Activated CD8-positive, alpha-beta memory T cell treated with anti-CD3 and anti-CD28 coated beads, Interleukin-2, amount 10 ng/mL, durations not matched to agents 7 days and 5 days (primary cell): ENCODE results near the gene GALK2. TPM values are rescaled to one million over a fixed set of nuclear protein-coding genes. Genes with fewer than 3 reads are reported as not detected.

ENCODE experiments used
- ATAC-seq: fragments of 150-1000 bp; cut with Tn5 transposase; one replicate; pipeline ENCODE4 v1.10.0; 2021; ENCODE audit warnings: moderate library complexity
- CTCF ChIA-PET: fragments of 350-600 bp; sonication (Branson Sonifier 250); formaldehyde crosslinking; loops from one replicate; lab custom pipeline; 2021; ENCODE audit warnings: antibody characterized with exemption; lab: Charles Lee
- DNase-seq: peaks from one replicate; pipeline ENCODE4 v3.0.0-alpha.2; 2020
- H3K27ac Mint-ChIP-seq: one replicate; pipeline ENCODE4 v1.8.0; 2021; ENCODE audit warnings: mild to moderate bottlenecking, mixed read lengths
- H3K27me3 Mint-ChIP-seq: one replicate; pipeline ENCODE4 v1.8.0; 2021; ENCODE audit warnings: mixed read lengths
- H3K36me3 Mint-ChIP-seq: one replicate; pipeline ENCODE4 v1.8.0; 2021; ENCODE audit warnings: mild to moderate bottlenecking, mixed read lengths
- H3K4me1 Mint-ChIP-seq: one replicate; pipeline ENCODE4 v1.8.0; 2021; ENCODE audit warnings: mixed read lengths
- H3K4me3 Mint-ChIP-seq: one replicate; pipeline ENCODE4 v1.8.0; 2021; ENCODE audit warnings: mild to moderate bottlenecking, moderate library complexity, mixed read lengths
- H3K9me3 Mint-ChIP-seq: one replicate; pipeline ENCODE4 v1.8.0; 2022; ENCODE audit warnings: low read depth, mixed read lengths
- total RNA-seq, 2 experiments: library from RNA; stranded (reverse); gene quantifications; one replicate each; pipeline ENCODE4 v1.2.3, GENCODE V29; 2021

GALK2 gene
- total RNA-seq, 2 experiments from 2014 or later: 27.0 to 30.9 TPM

DNA sequence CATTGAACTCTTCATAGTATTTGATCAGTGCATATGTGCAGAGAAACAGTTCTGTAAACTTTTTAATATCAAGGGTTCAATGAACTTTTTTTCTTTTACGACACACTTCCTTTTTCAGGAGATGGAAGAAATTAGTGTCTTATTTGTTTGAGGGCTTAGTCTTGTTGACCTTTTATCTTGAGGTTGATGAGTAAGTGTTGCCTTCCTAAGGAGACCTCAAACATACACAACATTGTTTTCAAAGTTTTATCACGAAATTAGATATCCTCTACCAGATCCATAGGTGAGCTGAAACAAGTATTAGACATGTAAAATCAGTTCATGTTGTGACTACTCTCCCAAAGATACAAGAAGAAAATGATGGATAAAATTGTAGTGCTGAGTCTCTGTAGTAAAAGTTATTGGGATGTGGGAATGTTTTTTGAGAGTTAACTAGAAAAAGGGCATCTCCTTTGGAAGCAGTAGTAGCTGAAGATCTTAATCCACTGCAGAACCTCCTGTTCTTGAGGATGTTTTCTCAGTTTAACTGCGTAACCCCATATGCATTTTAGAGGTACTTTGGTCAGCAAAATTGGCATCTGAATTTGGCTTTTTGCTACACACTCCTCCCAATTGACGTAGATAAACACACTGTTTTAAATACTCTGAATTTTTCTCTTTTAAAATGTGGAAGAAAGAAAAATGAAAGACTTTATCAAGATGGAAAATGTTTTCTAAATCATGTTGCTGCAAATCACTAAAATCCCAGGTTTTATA lies 116.8 kb downstream of the GALK2 start:
- Mint-ChIP-seq H3K9me3 (no peaks in the 10 kb centered on the region), H3K4me1 (peaks cover 32% of the 10 kb centered on the region), H3K27ac (peak overlapping the region; percentile 50), H3K27me3 (no peaks in the 10 kb centered on the region), H3K36me3 (peaks cover 71% of the 10 kb centered on the region), H3K4me3 (no peak overlapping the region)
- ATAC-seq (peak; percentile 36), DNase-seq (no peak)
- CTCF ChIA-PET: no interaction called here

DNA sequence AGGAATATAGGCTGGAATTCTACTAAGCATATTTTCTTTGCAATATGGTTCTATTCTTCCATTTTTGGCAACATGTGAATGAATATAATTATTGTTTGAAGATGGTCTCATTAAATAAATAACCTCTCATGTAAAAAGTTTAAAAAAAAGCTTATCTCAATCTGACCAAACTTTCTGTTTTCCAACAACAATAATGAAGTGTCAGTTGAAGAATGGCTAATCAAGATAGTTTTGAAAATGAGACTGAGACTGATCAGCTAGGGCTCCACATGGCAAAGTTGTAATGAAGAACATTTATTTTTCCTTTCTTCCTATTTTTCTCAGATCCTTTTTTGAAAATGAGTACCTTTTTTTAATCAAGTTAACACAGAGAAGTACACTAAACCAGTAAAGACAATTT lies 117.4 kb downstream of the GALK2 start:
- DNase-seq: no peak
- H3K4me3 Mint-ChIP-seq: no peak overlapping the region
- CTCF ChIA-PET: no interaction called here
- peaks cover 73% of the 10 kb centered on the region for H3K36me3 Mint-ChIP-seq
- no peaks in the 10 kb centered on the region for H3K9me3 Mint-ChIP-seq
- H3K27me3 Mint-ChIP-seq: no peaks in the 10 kb centered on the region
- H3K27ac Mint-ChIP-seq: no peak overlapping the region
- H3K4me1 Mint-ChIP-seq: peaks cover 32% of the 10 kb centered on the region
- ATAC-seq: no peak

DNA sequence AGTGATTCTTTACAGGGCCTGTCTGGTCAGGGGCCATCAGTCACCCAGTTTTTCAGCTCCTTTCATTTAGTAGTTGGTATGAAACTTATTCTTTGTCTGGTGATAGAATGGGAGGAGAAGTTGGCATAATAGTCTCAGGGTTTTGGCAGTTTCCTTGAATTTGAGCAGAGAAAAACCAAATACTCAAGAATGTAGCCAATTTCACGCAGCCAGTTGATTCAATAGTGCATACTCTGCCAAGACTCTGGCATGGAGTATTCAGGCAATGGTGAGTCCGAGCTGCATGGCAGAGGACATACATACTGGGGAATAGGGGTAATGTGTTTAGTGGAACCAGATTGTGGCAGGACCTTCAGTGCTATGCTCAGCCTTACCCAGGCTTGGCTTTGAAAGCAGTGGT lies 118.3 kb downstream of the GALK2 start:
- no peak for DNase-seq
- CTCF ChIA-PET: no interaction called here
- Mint-ChIP-seq H3K27ac (no peak overlapping the region), H3K4me3 (no peak overlapping the region), H3K9me3 (no peaks in the 10 kb centered on the region), H3K27me3 (no peaks in the 10 kb centered on the region), H3K4me1 (peaks cover 32% of the 10 kb centered on the region), H3K36me3 (peaks cover 75% of the 10 kb centered on the region)
- ATAC-seq: no peak

DNA sequence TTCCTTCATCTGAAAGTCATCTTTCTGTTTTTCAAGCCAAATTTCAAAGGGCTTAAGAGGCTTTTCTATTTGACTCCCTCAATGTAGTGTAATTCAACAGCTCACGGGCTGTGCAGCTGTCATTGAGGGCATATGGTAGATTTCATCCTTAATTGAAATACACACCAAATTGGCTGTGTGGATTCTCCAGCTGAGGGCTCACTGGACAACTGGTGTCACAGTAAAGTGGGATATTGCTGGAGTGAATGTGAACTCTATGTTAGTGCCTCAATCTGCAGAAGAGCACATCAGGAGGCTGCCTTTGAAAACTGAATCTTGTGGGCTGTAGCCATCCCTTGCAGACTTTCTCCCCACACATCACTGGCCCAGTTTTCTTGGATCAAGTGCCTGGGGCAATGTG lies 120.1 kb downstream of the GALK2 start:
- Mint-ChIP-seq H3K9me3 (no peaks in the 10 kb centered on the region), H3K36me3 (peaks cover 69% of the 10 kb centered on the region), H3K4me3 (no peak overlapping the region), H3K4me1 (peaks cover 32% of the 10 kb centered on the region), H3K27me3 (no peaks in the 10 kb centered on the region), H3K27ac (no peak overlapping the region)
- CTCF ChIA-PET: no interaction called here
- no peak for ATAC-seq
- no peak for DNase-seq

DNA sequence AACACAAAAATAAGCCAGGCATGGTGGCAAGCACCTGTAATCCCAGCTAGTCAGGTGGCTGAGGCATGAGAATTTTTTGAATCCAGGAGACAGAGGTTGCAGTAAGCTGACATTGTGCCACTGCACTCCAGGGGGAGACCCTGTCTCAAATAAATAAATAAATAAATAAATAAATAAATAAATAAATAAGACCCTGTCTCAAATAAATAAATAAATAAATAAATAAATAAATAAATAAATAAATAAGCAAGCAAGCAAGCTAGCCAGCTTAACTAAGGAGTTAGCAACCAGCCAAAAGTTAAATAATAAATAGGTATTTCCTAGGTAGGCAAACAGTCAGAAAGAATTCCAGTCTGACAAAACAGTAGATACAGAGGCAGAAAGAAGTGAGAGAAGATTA lies 123.9 kb downstream of the GALK2 start:
- Mint-ChIP-seq H3K27ac (no peak overlapping the region), H3K4me1 (peaks cover 13% of the 10 kb centered on the region), H3K4me3 (no peak overlapping the region), H3K27me3 (no peaks in the 10 kb centered on the region), H3K9me3 (no peaks in the 10 kb centered on the region), H3K36me3 (peaks cover 69% of the 10 kb centered on the region)
- CTCF ChIA-PET: interaction anchor here (0.8 kb wide), 1 partner anchor 50 kb away, joined by 3 read pairs; no protein-coding TSS in a partner anchor
- DNase-seq: no peak
- no peak for ATAC-seq

DNA sequence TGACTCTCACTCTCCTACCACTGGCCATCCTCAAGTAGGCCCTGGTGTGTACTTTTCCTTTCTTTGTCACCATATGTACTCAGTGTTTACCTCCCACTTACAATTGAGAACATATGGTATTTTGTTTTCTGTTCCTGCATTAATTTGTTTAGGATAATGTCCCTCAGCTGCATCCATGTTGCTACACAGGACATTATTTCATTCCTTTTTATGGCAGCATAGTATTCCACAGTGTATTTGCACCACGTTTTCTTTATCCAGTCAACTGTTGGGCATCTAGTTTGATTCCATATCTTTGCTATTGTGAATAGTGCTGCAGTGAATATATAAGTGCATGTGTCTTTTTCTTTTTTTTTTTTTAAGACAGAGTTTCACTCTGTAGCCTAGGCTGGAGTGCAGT lies 126.2 kb downstream of the GALK2 start:
- Mint-ChIP-seq H3K27me3 (no peaks in the 10 kb centered on the region), H3K27ac (no peak overlapping the region), H3K4me1 (peaks cover 4% of the 10 kb centered on the region), H3K9me3 (peaks cover 2% of the 10 kb centered on the region), H3K4me3 (no peak overlapping the region), H3K36me3 (peaks cover 76% of the 10 kb centered on the region)
- CTCF ChIA-PET: no interaction called here
- DNase-seq (no peak), ATAC-seq (no peak)

DNA sequence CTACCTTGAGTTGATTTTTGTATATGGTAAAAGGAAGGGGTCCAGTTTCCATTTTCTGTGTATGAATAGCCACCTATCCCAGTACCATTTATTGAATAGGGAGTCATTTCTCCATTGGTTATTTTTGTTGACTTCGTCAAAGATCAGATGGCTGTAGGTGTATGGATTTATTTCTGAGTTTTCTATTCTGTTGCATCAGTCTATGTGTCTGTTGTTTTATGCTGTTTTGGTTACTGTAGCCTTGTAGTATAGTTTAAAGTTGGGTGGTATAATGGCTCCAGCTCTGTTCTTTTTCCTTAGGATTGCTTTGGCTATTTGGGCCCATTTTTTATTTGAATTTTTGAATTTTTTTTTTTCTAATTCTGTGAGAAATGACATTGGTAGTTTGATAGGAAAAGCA lies 127.5 kb downstream of the GALK2 start:
- DNase-seq: no peak
- ATAC-seq: no peak
- Mint-ChIP-seq H3K36me3 (peaks cover 72% of the 10 kb centered on the region), H3K27ac (no peak overlapping the region), H3K4me3 (no peak overlapping the region), H3K27me3 (no peaks in the 10 kb centered on the region), H3K4me1 (no peaks in the 10 kb centered on the region), H3K9me3 (peaks cover 2% of the 10 kb centered on the region)
- CTCF ChIA-PET: no interaction called here

DNA sequence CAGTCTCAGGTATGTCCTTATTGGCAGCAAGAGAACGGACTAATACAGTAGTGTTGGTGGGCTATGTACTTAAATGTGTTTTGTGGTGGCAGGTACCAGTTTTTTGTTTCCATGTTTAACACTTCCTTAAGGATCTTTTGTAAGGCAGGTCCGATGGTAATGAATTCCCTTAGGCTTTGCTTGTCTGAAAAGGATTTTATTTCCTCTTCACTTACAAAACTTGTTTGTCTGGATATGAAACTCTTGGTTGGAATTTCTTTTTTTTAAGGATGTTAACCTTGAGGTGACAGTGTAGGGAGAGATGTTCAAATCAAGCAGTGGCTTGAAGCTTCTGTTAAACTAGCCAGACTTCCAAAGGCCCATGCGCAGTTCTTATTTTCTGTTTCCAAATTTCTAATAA lies 130.8 kb downstream of the GALK2 start:
- DNase-seq (no peak), ATAC-seq (no peak)
- Mint-ChIP-seq H3K4me1 (no peaks in the 10 kb centered on the region), H3K4me3 (no peak overlapping the region), H3K36me3 (peaks cover 72% of the 10 kb centered on the region), H3K27me3 (no peaks in the 10 kb centered on the region), H3K9me3 (peaks cover 2% of the 10 kb centered on the region), H3K27ac (no peak overlapping the region)
- CTCF ChIA-PET: no interaction called here

DNA sequence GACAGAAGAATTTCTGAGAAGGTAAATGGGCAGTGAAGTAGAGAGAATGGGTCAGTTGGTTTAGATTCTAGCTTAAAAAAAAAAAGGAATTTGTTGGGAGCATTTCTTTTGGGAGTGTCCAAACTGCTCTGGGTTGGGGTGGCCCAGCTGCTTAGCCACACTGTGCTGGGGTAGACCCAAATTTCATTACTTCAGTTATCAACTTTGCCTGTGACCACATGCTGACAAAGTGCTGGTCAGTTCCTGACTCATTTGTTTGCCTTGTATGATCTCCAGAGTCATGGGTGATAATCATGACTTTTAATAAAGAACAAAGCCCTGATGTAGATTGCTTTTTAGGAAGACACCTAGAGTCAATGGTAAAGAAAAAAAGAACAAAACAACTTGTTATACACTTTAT lies 131.5 kb downstream of the GALK2 start:
- H3K27me3 Mint-ChIP-seq: no peaks in the 10 kb centered on the region
- DNase-seq (no peak), ATAC-seq (no peak)
- H3K4me1 Mint-ChIP-seq: no peaks in the 10 kb centered on the region
- no peak overlapping the region for H3K4me3 Mint-ChIP-seq
- peaks cover 2% of the 10 kb centered on the region for H3K9me3 Mint-ChIP-seq
- peaks cover 67% of the 10 kb centered on the region for H3K36me3 Mint-ChIP-seq
- CTCF ChIA-PET: no interaction called here
- no peak overlapping the region for H3K27ac Mint-ChIP-seq

DNA sequence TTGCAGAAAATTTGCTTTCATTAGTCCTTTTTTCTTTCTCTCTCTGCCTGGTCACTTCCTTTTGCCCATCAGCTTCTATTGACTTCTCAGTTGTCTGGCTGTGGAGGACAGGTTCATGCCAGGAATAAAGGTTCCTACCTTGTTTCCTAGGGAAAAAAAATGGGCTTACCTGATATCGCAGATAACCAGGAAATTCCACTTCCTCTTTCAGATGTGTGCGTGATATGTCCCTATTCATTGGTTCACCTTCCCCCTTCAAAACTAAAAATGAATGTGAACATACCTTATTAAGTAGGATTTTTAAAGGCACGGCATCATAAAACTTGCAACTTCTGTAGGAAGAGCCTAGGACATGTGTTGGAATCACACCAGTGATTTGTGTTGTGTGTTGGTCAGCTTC lies 133.0 kb downstream of the GALK2 start:
- H3K9me3 Mint-ChIP-seq: peaks cover 2% of the 10 kb centered on the region

DNA sequence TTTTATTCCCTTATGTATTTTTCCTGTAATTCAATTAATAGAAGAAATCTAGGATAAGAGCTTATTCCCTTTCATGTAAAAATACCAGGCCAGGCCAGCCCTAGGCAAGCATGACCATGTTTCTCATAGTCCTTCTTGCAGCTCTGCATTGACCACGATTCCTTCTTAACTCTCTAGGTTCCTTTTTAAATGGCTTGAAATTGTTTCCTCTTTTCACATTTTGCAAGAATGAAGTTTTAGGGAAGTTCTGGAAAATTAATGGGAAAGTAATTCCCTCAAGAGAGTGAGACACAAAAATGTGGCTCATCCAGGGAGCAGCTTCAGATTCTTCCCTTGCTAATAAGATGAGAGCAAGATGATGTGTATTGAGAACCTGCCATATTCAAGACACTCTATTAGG lies 136.5 kb downstream of the GALK2 start:
- CTCF ChIA-PET: no interaction called here

More for the DNA sequence above, 133.0 kb downstream of the GALK2 start:
- DNase-seq (no peak), ATAC-seq (no peak)
- Mint-ChIP-seq H3K27ac (no peak overlapping the region), H3K4me3 (no peak overlapping the region), H3K27me3 (no peaks in the 10 kb centered on the region), H3K36me3 (peaks cover 56% of the 10 kb centered on the region), H3K4me1 (no peaks in the 10 kb centered on the region)
- CTCF ChIA-PET: no interaction called here

DNA sequence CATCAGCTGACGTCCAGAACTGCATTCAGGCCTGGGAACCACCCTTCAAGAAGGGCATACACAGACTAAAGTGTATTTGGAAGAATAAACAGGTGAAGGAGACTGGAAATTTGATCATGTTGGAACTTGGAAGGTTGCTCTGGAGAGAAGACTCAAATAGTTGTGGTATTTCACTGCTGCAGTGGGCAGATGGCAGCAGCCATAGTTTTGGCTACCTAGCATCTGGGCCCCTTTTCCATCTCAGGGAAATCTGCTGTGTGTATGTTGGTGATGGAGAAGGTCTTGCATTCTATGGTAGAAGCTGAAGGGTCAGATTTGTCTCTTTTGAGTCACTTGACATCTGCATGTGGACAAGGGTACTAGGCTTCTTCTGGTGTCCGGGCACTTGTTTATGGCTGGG lies 138.6 kb downstream of the GALK2 start:
- Mint-ChIP-seq H3K27ac (no peak overlapping the region), H3K4me1 (peaks cover 5% of the 10 kb centered on the region), H3K27me3 (no peaks in the 10 kb centered on the region), H3K4me3 (no peak overlapping the region), H3K36me3 (peaks cover 30% of the 10 kb centered on the region), H3K9me3 (no peaks in the 10 kb centered on the region)
- ATAC-seq: no peak
- CTCF ChIA-PET: no interaction called here
- DNase-seq: no peak

More for the DNA sequence above, 136.5 kb downstream of the GALK2 start:
- no peak overlapping the region for H3K4me3 Mint-ChIP-seq
- H3K27me3 Mint-ChIP-seq: no peaks in the 10 kb centered on the region
- no peaks in the 10 kb centered on the region for H3K9me3 Mint-ChIP-seq
- DNase-seq (no peak), ATAC-seq (no peak)
- H3K36me3 Mint-ChIP-seq: peaks cover 39% of the 10 kb centered on the region
- no peaks in the 10 kb centered on the region for H3K4me1 Mint-ChIP-seq
- H3K27ac Mint-ChIP-seq: no peak overlapping the region

DNA sequence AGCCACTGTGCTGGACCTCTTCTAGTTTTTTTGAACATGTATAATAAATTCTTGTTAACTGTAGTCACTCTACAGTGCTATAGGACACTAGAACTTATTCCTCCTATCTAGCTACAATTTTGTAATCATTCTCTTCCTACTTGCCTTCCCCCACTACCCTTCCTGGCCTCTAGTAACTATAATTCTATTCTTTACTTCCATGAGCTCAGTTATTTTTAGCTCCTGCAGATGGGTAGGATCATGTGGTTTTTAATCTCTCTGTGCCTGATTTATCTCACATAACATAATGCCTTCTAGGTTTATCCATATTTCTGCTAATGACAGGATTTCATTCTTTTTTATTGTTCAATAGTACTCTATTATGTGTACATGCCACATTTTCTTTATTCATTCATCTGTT lies 139.8 kb downstream of the GALK2 start:
- CTCF ChIA-PET: no interaction called here
- DNase-seq (no peak), ATAC-seq (no peak)
- Mint-ChIP-seq H3K9me3 (no peaks in the 10 kb centered on the region), H3K36me3 (peaks cover 23% of the 10 kb centered on the region), H3K4me3 (no peak overlapping the region), H3K27ac (no peak overlapping the region), H3K27me3 (no peaks in the 10 kb centered on the region), H3K4me1 (peaks cover 5% of the 10 kb centered on the region)

DNA sequence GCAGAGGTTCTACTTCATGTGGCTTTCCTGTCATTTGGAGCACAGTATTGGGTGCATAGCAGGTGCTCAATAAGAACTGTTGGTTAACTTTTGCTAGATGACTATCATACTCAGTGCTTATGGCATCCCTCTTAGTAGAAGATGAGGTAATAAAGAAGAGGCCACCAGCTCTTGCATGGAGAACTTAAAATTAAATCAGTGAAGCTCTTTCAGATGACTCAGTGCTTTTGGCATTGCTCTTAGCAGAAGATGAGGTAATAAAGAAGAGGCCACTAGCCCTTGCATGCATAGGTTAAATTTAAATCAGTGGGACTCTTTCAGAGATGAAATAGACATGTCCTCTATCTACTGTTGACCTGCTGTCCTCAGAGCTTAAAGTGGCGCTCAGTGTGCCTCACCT lies 143.6 kb downstream of the GALK2 start:
- Mint-ChIP-seq H3K27ac (no peak overlapping the region), H3K36me3 (peaks cover 28% of the 10 kb centered on the region)
- CTCF ChIA-PET: no interaction called here

More for the DNA sequence above, 143.6 kb downstream of the GALK2 start:
- Mint-ChIP-seq H3K9me3 (no peaks in the 10 kb centered on the region), H3K27me3 (no peaks in the 10 kb centered on the region), H3K4me1 (peaks cover 5% of the 10 kb centered on the region), H3K4me3 (no peak overlapping the region)
- ATAC-seq (no peak), DNase-seq (no peak)
